Keratinocyte (primary cell): ENCODE results near the gene TMC1.

ENCODE experiments used
- CTCF ChIP-seq, 3 experiments: IDR thresholded peaks in 1 of 3; conservative IDR thresholded peaks in 1 of 3; optimal IDR thresholded peaks in 1 of 3; 2 replicates in 2 of 3; 3 replicates in 1 of 3; pipeline versions ENCODE3 to v1.5.1; 2011; ENCODE audit warnings: low read length in 3 of 3, mild to moderate bottlenecking in 3 of 3, moderate library complexity in 2 of 3, control low read depth in 1 of 3, inconsistent platforms in 1 of 3; ENCODE audit not compliant: insufficient read depth in 2 of 3; ENCODE audit errors: extremely low read depth in 1 of 3
- EZH2 ChIP-seq: IDR thresholded peaks from one replicate; pipeline ENCODE4 v1.6.1; 2012; ENCODE audit warnings: inconsistent platforms, mild to moderate bottlenecking, low read length, moderate library complexity

- no peak for TF ChIP-seq CTCF (optimal IDR thresholded peaks at IDR 0.05 in 1 of 3, IDR thresholded peaks at IDR 0.05 in 1 of 3, conservative IDR thresholded peaks at IDR 0.05 in 1 of 3; ENCODE audit: extremely low read depth in 1 of 3, insufficient read depth in 2 of 3, low read length in 3 of 3)
- no peak for TF ChIP-seq EZH2
These were observed 97.4 kb downstream of the TMC1 start for GRCh38 chr9:72618811-72619210.
